IMR-90 (cell line): ENCODE data around the gene EFEMP2.
A peak's percentile ranks its signal among the peaks of the same experiment; 100 is the strongest.

ENCODE experiments used
- BHLHE40 ChIP-seq: fragments of 150-350 bp; IDR thresholded peaks from 2 replicates; pipeline ENCODE4 v1.6.1; 2016; ENCODE audit warnings: mild to moderate bottlenecking, low read depth, low read length
- CEBPB ChIP-seq: IDR thresholded peaks from 2 replicates; pipeline ENCODE4 v1.6.1; 2012; ENCODE audit warnings: low read depth, low read length, improper control_type of control experiment
- MAZ ChIP-seq: IDR thresholded peaks from 2 replicates; pipeline ENCODE4 v1.6.1; 2012; ENCODE audit warnings: low read depth, mild to moderate bottlenecking, low read length, improper control_type of control experiment, moderate library complexity, borderline replicate concordance
- MXI1 ChIP-seq: IDR thresholded peaks from 2 replicates; pipeline ENCODE4 v1.6.1; 2012; ENCODE audit warnings: low read depth, mild to moderate bottlenecking, low read length, moderate library complexity, borderline replicate concordance
- NFE2L2 ChIP-seq: fragments of 150-350 bp; IDR thresholded peaks from 2 replicates; pipeline ENCODE4 v1.6.1; 2016; ENCODE audit warnings: low read depth, mild to moderate bottlenecking, low read length
- POLR2A ChIP-seq: IDR thresholded peaks from 2 replicates; pipeline ENCODE4 v1.6.1; 2012; ENCODE audit warnings: mild to moderate bottlenecking, low read depth, low read length
- RAD21 ChIP-seq: IDR thresholded peaks from 2 replicates; pipeline ENCODE4 v1.6.1; 2012; ENCODE audit warnings: low read length, improper control_type of control experiment
- RCOR1 ChIP-seq: IDR thresholded peaks from 2 replicates; pipeline ENCODE4 v1.6.1; 2012; ENCODE audit warnings: mild to moderate bottlenecking, low read length, improper control_type of control experiment; ENCODE audit not compliant: insufficient replicate concordance
- SMC3 ChIP-seq: fragments of 150-350 bp; IDR thresholded peaks from 2 replicates; pipeline ENCODE4 v1.6.1; 2016; ENCODE audit warnings: low read depth, mild to moderate bottlenecking, antibody characterized with exemption, low read length, moderate library complexity
- TF ChIP-seq, protein P1 (sequence below): fragments of 150-350 bp; IDR thresholded peaks from 2 replicates; pipeline ENCODE4 v1.6.1; 2017; ENCODE audit warnings: mild to moderate bottlenecking, antibody characterized with exemption, low read length, low read depth
- TF ChIP-seq, protein P2 (sequence below): conservative IDR thresholded peaks from 2 replicates; pipeline ENCODE4 v1.5.1; 2012; ENCODE audit warnings: mild to moderate bottlenecking, low read depth, low read length, improper control_type of control experiment
- TF ChIP-seq, protein P3 (sequence below): fragments of 150-350 bp; IDR thresholded peaks from 2 replicates; pipeline ENCODE4 v1.6.1; 2016; ENCODE audit warnings: low read depth, mild to moderate bottlenecking, low read length, moderate library complexity, borderline replicate concordance

DNA sequence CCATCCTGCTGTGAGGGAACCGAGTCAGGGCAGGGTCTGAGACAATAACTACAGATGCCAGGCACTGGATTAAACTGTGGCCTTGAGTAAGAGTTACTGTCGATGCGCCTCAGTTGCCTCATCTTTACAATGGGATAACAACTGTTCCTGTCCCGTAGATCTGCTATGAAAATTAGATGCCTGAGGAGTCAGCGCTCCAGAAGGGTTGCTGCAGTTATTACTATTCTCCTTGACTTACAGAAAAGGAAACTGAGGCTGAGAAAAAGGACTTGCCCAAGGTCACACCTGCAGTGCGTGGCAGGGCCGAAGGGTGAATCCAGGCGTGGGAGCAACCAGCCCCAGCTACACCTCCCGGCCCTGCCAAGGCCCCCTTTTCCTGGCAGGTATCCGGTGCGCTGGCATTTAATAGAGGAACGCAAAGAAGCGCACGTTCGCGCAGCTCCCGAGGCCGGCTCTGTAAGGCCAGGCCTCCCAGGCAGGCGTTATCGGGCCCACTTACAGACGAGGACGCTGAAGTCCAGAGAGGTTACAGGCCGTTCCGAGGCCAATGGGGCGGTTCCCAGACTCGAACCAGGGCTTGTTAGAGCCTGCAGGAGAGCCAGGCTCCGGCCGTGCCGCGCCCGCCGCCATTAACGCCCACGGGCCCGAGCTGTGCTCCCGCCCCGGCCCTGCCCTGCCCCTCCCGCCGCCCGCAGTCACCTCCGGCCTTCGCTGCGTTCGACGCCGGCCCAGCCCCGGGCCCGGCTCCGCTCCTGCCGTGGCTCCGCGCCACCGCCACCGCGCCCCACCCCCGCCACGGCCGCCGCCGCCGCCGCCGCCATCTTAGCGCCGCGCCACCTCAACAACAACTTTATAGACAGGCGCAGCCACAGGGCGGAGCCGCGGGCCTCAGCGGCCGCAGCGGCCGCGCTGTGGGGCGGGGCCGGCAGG lies 45.9 kb upstream of the EFEMP2 start, which contains the start of gene C11orf68:
- TF ChIP-seq, protein P1, sequence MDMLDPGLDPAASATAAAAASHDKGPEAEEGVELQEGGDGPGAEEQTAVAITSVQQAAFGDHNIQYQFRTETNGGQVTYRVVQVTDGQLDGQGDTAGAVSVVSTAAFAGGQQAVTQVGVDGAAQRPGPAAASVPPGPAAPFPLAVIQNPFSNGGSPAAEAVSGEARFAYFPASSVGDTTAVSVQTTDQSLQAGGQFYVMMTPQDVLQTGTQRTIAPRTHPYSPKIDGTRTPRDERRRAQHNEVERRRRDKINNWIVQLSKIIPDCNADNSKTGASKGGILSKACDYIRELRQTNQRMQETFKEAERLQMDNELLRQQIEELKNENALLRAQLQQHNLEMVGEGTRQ = no peak
- TF ChIP-seq MXI1 (no peak), POLR2A (peak; percentile 68), SMC3 (no peak), RAD21 (no peak), MAZ (no peak), CEBPB (no peak), NFE2L2 (no peak), BHLHE40 (no peak), RCOR1 (peak; percentile 60)
- TF ChIP-seq, protein P2, sequence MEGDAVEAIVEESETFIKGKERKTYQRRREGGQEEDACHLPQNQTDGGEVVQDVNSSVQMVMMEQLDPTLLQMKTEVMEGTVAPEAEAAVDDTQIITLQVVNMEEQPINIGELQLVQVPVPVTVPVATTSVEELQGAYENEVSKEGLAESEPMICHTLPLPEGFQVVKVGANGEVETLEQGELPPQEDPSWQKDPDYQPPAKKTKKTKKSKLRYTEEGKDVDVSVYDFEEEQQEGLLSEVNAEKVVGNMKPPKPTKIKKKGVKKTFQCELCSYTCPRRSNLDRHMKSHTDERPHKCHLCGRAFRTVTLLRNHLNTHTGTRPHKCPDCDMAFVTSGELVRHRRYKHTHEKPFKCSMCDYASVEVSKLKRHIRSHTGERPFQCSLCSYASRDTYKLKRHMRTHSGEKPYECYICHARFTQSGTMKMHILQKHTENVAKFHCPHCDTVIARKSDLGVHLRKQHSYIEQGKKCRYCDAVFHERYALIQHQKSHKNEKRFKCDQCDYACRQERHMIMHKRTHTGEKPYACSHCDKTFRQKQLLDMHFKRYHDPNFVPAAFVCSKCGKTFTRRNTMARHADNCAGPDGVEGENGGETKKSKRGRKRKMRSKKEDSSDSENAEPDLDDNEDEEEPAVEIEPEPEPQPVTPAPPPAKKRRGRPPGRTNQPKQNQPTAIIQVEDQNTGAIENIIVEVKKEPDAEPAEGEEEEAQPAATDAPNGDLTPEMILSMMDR = no peak
- TF ChIP-seq, protein P3, sequence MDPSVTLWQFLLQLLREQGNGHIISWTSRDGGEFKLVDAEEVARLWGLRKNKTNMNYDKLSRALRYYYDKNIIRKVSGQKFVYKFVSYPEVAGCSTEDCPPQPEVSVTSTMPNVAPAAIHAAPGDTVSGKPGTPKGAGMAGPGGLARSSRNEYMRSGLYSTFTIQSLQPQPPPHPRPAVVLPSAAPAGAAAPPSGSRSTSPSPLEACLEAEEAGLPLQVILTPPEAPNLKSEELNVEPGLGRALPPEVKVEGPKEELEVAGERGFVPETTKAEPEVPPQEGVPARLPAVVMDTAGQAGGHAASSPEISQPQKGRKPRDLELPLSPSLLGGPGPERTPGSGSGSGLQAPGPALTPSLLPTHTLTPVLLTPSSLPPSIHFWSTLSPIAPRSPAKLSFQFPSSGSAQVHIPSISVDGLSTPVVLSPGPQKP = no peak
